Naive thymus-derived CD4-positive, alpha-beta T cell (primary cell): ENCODE measurements around the gene LEF1. TPM values are rescaled to one million over a fixed set of nuclear protein-coding genes. Genes with fewer than 3 reads are reported as not detected.

Experiments
- ATAC-seq: fragments of 150-1000 bp; cut with Tn5 transposase; 2 replicates; pipeline ENCODE4 v1.10.0; 2021; ENCODE audit warnings: mild to moderate bottlenecking, moderate library complexity
- CTCF ChIA-PET: fragments of 350-600 bp; sonication (Branson Sonifier 250); formaldehyde crosslinking; loops from one replicate; lab custom pipeline; 2021; ENCODE audit warnings: antibody characterized with exemption; lab: Charles Lee
- POLR2A ChIA-PET: fragments of 350-600 bp; sonication (Branson Sonifier 250); formaldehyde crosslinking; loops from one replicate; lab custom pipeline; 2021; ENCODE audit warnings: antibody characterized with exemption, inconsistent platforms; lab: Charles Lee
- DNase-seq, 9 donors: peaks; one replicate each; pipeline versions ENCODE4 v3.0.0 to v3.0.0-alpha.2; 2020 to 2022; ENCODE audit warnings: mixed read lengths in 1 of 9
- H3K27ac ChIP-seq: one replicate; pipeline ENCODE4 v1.7.0; 2013; ENCODE audit warnings: mild to moderate bottlenecking, low read depth, low read length, moderate library complexity
- H3K27me3 ChIP-seq, 2 donors: one replicate each; pipeline ENCODE4 v1.7.0; 2013; ENCODE audit warnings: low read length in 2 of 2, mild to moderate bottlenecking in 2 of 2, moderate library complexity in 2 of 2; ENCODE audit not compliant: control insufficient read depth in 2 of 2, insufficient read depth in 2 of 2
- H3K36me3 ChIP-seq, 3 experiments: 1 replicate in 2 of 3; 2 replicates in 1 of 3; pipeline ENCODE4 v1.7.0; 2013; ENCODE audit warnings: low read length in 3 of 3, mild to moderate bottlenecking in 3 of 3, moderate library complexity in 1 of 3; ENCODE audit not compliant: insufficient read depth in 3 of 3, control insufficient read depth in 2 of 3
- H3K4me1 ChIP-seq, 2 donors: one replicate each; pipeline ENCODE4 v1.7.0; 2013; ENCODE audit warnings: low read length in 2 of 2, mild to moderate bottlenecking in 2 of 2, moderate library complexity in 1 of 2; ENCODE audit not compliant: control insufficient read depth in 2 of 2, insufficient read depth in 2 of 2
- H3K4me3 ChIP-seq: 2 replicates; pipeline ENCODE4 v1.7.0; 2013; ENCODE audit warnings: mild to moderate bottlenecking, low read length
- H3K9me3 ChIP-seq, 3 experiments: 1 replicate in 2 of 3; 2 replicates in 1 of 3; pipeline ENCODE4 v1.7.0; 2013; ENCODE audit warnings: low read length in 3 of 3; ENCODE audit not compliant: control insufficient read depth in 2 of 3
- H3K27ac Mint-ChIP-seq, 9 donors: one replicate each; pipeline ENCODE4 v1.8.0; 2020 to 2022; ENCODE audit warnings: mixed read lengths in 9 of 9, mild to moderate bottlenecking in 8 of 9, moderate library complexity in 5 of 9, inconsistent platforms in 2 of 9
- H3K27me3 Mint-ChIP-seq, 5 donors: one replicate each; pipeline ENCODE4 v1.8.0; 2021 to 2022; ENCODE audit warnings: mixed read lengths in 5 of 5, mild to moderate bottlenecking in 1 of 5
- H3K36me3 Mint-ChIP-seq, 5 donors: one replicate each; pipeline ENCODE4 v1.8.0; 2020 to 2022; ENCODE audit warnings: mixed read lengths in 5 of 5, mild to moderate bottlenecking in 3 of 5, inconsistent platforms in 1 of 5
- H3K4me1 Mint-ChIP-seq, 7 donors: one replicate each; pipeline ENCODE4 v1.8.0; 2020 to 2022; ENCODE audit warnings: mixed read lengths in 7 of 7, mild to moderate bottlenecking in 3 of 7, inconsistent platforms in 1 of 7
- H3K4me3 Mint-ChIP-seq, 10 donors: one replicate each; pipeline ENCODE4 v1.8.0; 2020 to 2022; ENCODE audit warnings: mild to moderate bottlenecking in 10 of 10, mixed read lengths in 10 of 10, moderate library complexity in 6 of 10, inconsistent platforms in 2 of 10
- H3K9me3 Mint-ChIP-seq, 11 donors: one replicate each; pipeline ENCODE4 v1.8.0; 2020 to 2022; ENCODE audit warnings: mixed read lengths in 11 of 11, mild to moderate bottlenecking in 4 of 11, inconsistent platforms in 1 of 11, moderate library complexity in 1 of 11
- intact Hi-C, 2 donors: fragments of 100-400 bp; cut with micrococcal nuclease; formaldehyde crosslinking; loops; one replicate each; pipeline ENCODE4 v1.15.1; 2023
- polyA plus RNA-seq, 2 donors: library from polyadenylated mRNA; unstranded; fragments of 300-500 nt; fragmentation: Illumina TruSeq; gene quantifications; one replicate each; pipeline ENCODE4 v1.2.3, GENCODE V29; 2021
- total RNA-seq, 6 experiments: library from RNA in 5 of 6; stranded (reverse) in 5 of 6; gene quantifications; 1 replicate in 5 of 6; 2 replicates in 1 of 6; pipeline ENCODE4 v1.2.3 and lab custom pipeline; 2021 to 2026

Gene LEF1
- total and polyA plus RNA-seq, 7 experiments from 2014 or later: 270 to 928 (median 674) TPM

GRCh38 chr4:108165586-108165985 is 3.1 kb downstream of the LEF1 start:
- Histone ChIP-seq H3K4me1 (peaks cover 9 to 13% of the 10 kb centered on the region in 2 donors), H3K4me3 (peak overlapping the region; percentile 77), H3K36me3 (peaks cover 6 to 47% (median 16%) of the 10 kb centered on the region in 3 experiments), H3K27ac (peak overlapping the region; percentile 87), H3K27me3 (no peaks in the 10 kb centered on the region), H3K9me3 (no peaks in the 10 kb centered on the region)
- Mint-ChIP-seq H3K27ac (peak overlapping the region; percentile 83 to 97 (median 92)), H3K27me3 (peaks cover 0 to 25% (median 0%) of the 10 kb centered on the region in 5 donors), H3K36me3 (peaks cover 15 to 62% (median 48%) of the 10 kb centered on the region in 5 donors), H3K9me3 (peaks cover 0 to 6% (median 0%) of the 10 kb centered on the region in 11 donors), H3K4me3 (peak overlapping the region; percentile 89 to 100 (median 98)), H3K4me1 (peaks cover 14 to 44% (median 23%) of the 10 kb centered on the region in 7 donors)
- CTCF ChIA-PET: interaction anchor here (0.6 to 1.0 kb wide), 2 partner anchors 13 to 485 kb away, joined by 3 read pairs; partner anchors contain the start of gene OSTC
- ATAC-seq (no peak), DNase-seq (peak in 2 of 9 donors; percentile 17 to 41)
- POLR2A ChIA-PET: interaction anchor here (1.2 to 13.0 kb wide), 9 partner anchors 6 to 146 kb away, joined by 3 to 191 read pairs (median 22); no protein-coding TSS in a partner anchor
- intact Hi-C loops: loop anchor here (1.0 to 5.0 kb wide), 5 partner anchors 9 to 93 kb away; no protein-coding TSS in a partner anchor

DNA sequence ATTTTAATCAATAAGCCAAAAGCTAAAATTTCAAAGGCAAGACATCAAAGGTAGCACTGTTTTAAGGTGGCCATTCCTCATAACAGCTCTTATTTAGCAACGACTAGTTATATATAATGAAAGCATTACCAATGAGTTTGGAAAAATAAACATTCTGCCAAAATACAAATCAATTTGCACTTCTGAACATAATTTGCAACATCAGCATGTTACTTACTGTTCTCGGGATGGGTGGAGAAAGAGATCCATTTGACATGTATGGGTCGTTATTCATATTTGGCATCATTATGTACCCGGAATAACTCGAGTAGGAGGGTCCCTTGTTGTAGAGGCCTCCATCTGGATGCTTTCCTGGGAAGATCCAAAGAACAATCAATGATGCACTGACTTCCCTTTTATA is 5.4 kb downstream of the LEF1 start:
- H3K9me3 Mint-ChIP-seq: peaks cover 0 to 5% (median 0%) of the 10 kb centered on the region in 11 donors
- H3K27ac Mint-ChIP-seq: peak overlapping the region; percentile 53 to 97 (median 89)

GRCh38 chr4:108160741-108161352 is 7.9 kb downstream of the LEF1 start:
- Histone ChIP-seq H3K4me1 (peaks cover 31 to 41% of the 10 kb centered on the region in 2 donors), H3K9me3 (no peaks in the 10 kb centered on the region), H3K4me3 (peak overlapping the region; percentile 77), H3K36me3 (peaks cover 6 to 35% (median 32%) of the 10 kb centered on the region in 3 experiments), H3K27me3 (no peaks in the 10 kb centered on the region), H3K27ac (peak overlapping the region; percentile 87)
- ChIA-PET POLR2A (interaction anchor here (0.8 to 13.0 kb wide), 19 partner anchors 8 to 414 kb away, joined by 3 to 191 read pairs (median 10); partner anchors contain the start of gene LEF1), CTCF (interaction anchor here (0.6 to 2.3 kb wide), 7 partner anchors 10 to 412 kb away, joined by 3 to 11 read pairs (median 4); no protein-coding TSS in a partner anchor)
- Mint-ChIP-seq H3K36me3 (peaks cover 14 to 85% (median 68%) of the 10 kb centered on the region in 5 donors), H3K4me3 (peak overlapping the region; percentile 83 to 100 (median 97)), H3K4me1 (peaks cover 12 to 70% (median 44%) of the 10 kb centered on the region in 7 donors), H3K9me3 (no peaks in the 10 kb centered on the region), H3K27me3 (peaks cover 0 to 4% (median 0%) of the 10 kb centered on the region in 5 donors), H3K27ac (peak overlapping the region; percentile 63 to 97 (median 92))
- intact Hi-C loops: loop anchor here (1.0 to 5.0 kb wide), 4 partner anchors 14 to 351 kb away; no protein-coding TSS in a partner anchor
- DNase-seq: peak in 6 of 9 donors; percentile 47 to 63 (median 51)
- ATAC-seq: peak; percentile 62

More for the DNA sequence above, 5.4 kb downstream of the LEF1 start:
- Mint-ChIP-seq H3K4me3 (peak overlapping the region; percentile 89 to 100 (median 98)), H3K4me1 (peaks cover 9 to 46% (median 25%) of the 10 kb centered on the region in 7 donors), H3K36me3 (peaks cover 19 to 82% (median 63%) of the 10 kb centered on the region in 5 donors), H3K27me3 (peaks cover 0 to 11% (median 0%) of the 10 kb centered on the region in 5 donors)
- CTCF ChIA-PET: interaction anchor here (0.5 to 2.0 kb wide), 10 partner anchors 9 to 313 kb away, joined by 3 to 15 read pairs (median 4); no protein-coding TSS in a partner anchor
- H3K4me3 ChIP-seq: peak overlapping the region; percentile 77
- peak overlapping the region; percentile 87 for H3K27ac ChIP-seq
- H3K4me1 ChIP-seq: peaks cover 18 to 34% of the 10 kb centered on the region in 2 donors
- intact Hi-C loops: loop anchor here in 1 of 2 donors (5.0 kb wide), 1 partner anchor 349 kb away; no protein-coding TSS in a partner anchor
- H3K27me3 ChIP-seq: no peaks in the 10 kb centered on the region
- no peak for ATAC-seq
- H3K36me3 ChIP-seq: peaks cover 6 to 43% (median 29%) of the 10 kb centered on the region in 3 experiments
- no peaks in the 10 kb centered on the region for H3K9me3 ChIP-seq
- POLR2A ChIA-PET: interaction anchor here (0.6 to 13.0 kb wide), 15 partner anchors 4 to 457 kb away, joined by 3 to 191 read pairs (median 6); partner anchors contain the start of genes LEF1 and RPL34
- no peak for DNase-seq

- CTCF ChIA-PET: interaction anchor here (0.6 to 4.7 kb wide), 8 partner anchors 9 to 413 kb away, joined by 3 to 22 read pairs (median 4); partner anchors contain the start of gene LEF1
- Mint-ChIP-seq H3K9me3 (no peaks in the 10 kb centered on the region), H3K4me3 (peak overlapping the region; percentile 83 to 100 (median 97)), H3K27ac (peak overlapping the region; percentile 72 to 97 (median 92)), H3K36me3 (peaks cover 14 to 84% (median 67%) of the 10 kb centered on the region in 5 donors), H3K4me1 (peaks cover 13 to 77% (median 54%) of the 10 kb centered on the region in 7 donors), H3K27me3 (no peaks in the 10 kb centered on the region)
- Histone ChIP-seq H3K9me3 (no peaks in the 10 kb centered on the region), H3K27ac (peak overlapping the region; percentile 87), H3K4me3 (peak overlapping the region; percentile 77), H3K4me1 (peaks cover 40 to 41% of the 10 kb centered on the region in 2 donors), H3K27me3 (no peaks in the 10 kb centered on the region), H3K36me3 (peaks cover 6 to 32% (median 26%) of the 10 kb centered on the region in 3 experiments)
- ATAC-seq: peak; percentile 69
- intact Hi-C loops: loop anchor here (2.0 to 5.0 kb wide), 3 partner anchors 13 to 352 kb away; no protein-coding TSS in a partner anchor
- peak in 4 of 9 donors; percentile 32 to 61 (median 52) for DNase-seq
- POLR2A ChIA-PET: interaction anchor here (0.7 to 13.0 kb wide), 25 partner anchors 9 to 415 kb away, joined by 3 to 191 read pairs (median 5); partner anchors contain the start of gene LEF1
These were observed 8.9 kb downstream of the LEF1 start for GRCh38 chr4:108159845-108160244.

DNA sequence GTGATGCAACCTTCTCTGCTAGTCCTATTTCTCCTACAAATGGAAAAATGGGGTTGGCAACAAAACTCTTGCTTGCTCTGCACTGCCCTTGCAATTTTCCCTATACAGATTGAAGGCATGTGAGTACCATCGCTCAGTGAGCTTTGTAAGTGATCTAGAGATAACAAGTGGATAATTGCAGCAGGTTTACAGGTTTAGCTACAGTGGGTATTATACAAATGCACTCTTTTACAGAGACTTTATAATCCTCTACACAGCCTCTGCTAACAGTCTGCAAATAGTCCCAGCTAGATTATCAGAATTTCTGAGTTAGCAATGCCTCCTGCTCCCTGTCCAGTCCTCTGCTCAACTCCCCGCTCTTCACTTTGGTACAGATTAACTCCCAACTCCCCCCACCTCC is 11.1 kb downstream of the LEF1 start:
- CTCF ChIA-PET: interaction anchor here (0.6 to 4.7 kb wide), 11 partner anchors 11 to 355 kb away, joined by 3 to 22 read pairs (median 5); partner anchors contain the start of gene LEF1
- Histone ChIP-seq H3K9me3 (no peaks in the 10 kb centered on the region), H3K4me3 (peak overlapping the region; percentile 77), H3K36me3 (peaks cover 0 to 23% (median 16%) of the 10 kb centered on the region in 3 experiments), H3K4me1 (peaks cover 50 to 55% of the 10 kb centered on the region in 2 donors), H3K27me3 (no peaks in the 10 kb centered on the region), H3K27ac (peak overlapping the region; percentile 87)
- Mint-ChIP-seq H3K4me1 (peaks cover 19 to 86% (median 66%) of the 10 kb centered on the region in 7 donors), H3K27ac (peak overlapping the region; percentile 35 to 97 (median 92)), H3K27me3 (no peaks in the 10 kb centered on the region), H3K9me3 (no peaks in the 10 kb centered on the region), H3K4me3 (peak overlapping the region; percentile 77 to 100 (median 97)), H3K36me3 (peaks cover 11 to 70% (median 56%) of the 10 kb centered on the region in 5 donors)
- DNase-seq (peak in 1 of 9 donors; percentile 38), ATAC-seq (no peak)
- intact Hi-C loops: loop anchor here in 1 of 2 donors (2.0 kb wide), 1 partner anchor 15 kb away; no protein-coding TSS in a partner anchor
- POLR2A ChIA-PET: interaction anchor here (0.6 to 13.0 kb wide), 21 partner anchors 7 to 221 kb away, joined by 3 to 191 read pairs (median 5); partner anchors contain the start of gene LEF1
